ENCODE measurements around the gene MIS12. TPM values are rescaled to one million over a fixed set of nuclear protein-coding genes. Genes with fewer than 3 reads are reported as not detected.

The MIS12 gene
- total RNA-seq, 1 experiment from 2014 or later: 18.7 TPM

DNA sequence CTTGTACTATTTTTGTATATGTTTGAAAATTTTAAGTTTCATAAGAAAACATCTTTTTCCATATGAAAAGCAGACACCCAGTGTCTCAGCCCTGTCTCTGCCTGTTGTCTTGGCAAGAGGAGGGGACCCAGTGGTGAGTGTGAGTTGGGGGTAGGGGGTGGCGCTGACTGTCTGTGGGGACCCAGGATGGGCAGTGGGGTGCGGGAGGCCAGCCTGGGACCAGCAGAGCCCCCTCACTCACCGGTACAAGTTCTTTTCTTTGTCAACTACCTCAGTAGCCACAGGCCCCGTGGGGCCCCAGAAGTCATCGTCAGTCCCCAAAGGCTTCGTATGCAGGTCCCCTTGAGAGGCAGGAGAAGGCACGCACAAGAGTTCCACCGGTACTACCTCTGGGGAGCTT is 46.2 kb downstream of the MIS12 start:
- DNase-seq (ENCODE audit: low read depth): no peak

DNA sequence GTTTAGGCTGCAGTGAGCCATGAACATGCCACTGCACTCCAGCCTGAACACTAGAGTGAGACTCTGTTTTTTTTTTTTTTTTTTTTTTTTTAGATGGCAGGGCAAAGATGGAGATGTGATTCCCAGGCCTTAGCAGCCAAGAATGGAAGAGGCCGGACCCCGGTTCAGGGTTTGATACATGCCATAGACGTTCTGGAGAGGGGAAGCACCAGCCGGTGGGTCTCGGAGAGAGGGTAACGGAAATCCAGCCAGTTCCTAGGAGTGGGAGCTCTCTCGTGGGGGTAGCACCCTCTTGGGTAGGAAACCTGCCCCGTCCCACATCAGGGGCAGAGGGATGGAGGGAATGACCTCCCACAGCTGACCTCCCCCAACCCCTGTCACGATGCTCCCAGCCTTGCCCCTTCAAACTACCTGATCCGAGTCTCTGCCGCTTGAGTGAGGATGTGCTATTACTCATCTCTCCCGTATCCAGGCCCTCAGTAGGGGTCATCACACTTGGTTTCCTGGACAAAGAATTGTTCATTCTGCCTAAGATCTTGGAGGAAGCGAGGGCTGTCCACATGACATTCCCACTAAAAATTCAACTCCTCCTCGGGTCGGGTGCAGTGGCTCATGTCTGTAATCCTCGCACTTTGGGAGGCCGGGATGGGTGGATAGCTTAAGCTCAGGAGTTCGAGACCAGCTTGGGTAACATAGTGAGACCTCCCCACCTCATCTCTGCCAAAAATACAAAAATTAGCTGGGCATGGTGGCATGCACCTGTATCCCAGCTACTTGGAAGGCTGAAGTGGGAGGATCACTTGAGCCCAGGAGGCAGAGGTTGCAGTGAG is 47.3 kb downstream of the MIS12 start:
- DNase-seq (ENCODE audit: low read depth): peak; percentile 54

DNA sequence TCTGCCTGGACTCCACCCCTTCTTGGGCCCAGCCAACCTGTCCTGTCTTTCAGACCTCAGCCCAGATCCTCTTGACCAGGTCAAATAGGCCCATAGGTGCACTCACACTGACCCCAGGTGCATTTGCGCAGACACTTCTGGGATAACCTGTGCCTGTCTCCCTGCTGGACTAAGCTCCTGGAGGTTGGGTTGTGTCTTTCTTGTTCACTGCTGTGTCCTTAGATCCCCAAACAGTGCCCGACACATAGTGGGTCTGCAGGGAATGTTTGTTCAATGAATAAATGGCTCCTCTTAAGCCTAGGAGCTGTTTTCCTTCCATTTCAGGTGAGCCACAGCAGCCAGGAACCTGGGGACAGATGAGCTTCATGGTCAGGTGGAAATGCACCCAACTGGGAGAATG is 49.1 kb downstream of the MIS12 start:
- DNase-seq (ENCODE audit: low read depth): no peak

GRCh38 chr17:5536866-5537650 is 50.7 kb downstream of the MIS12 start:
- DNase-seq (ENCODE audit: low read depth): peak; percentile 21

- DNase-seq (ENCODE audit: low read depth): no peak
Observed at GRCh38 chr17:5539286-5539685, 52.9 kb downstream of the MIS12 start.

- no peak for DNase-seq (ENCODE audit: low read depth)
Observed at GRCh38 chr17:5540321-5540720, 54.0 kb downstream of the MIS12 start.

Other genes starting within 250 kb of the MIS12 start
- 35.4 and 36.7 TPM in 2 replicates for gene RABEP1, start 204.3 kb upstream of the MIS12 start, total RNA-seq (2014; rRNA removed; shearing (Covaris generic))
- gene NUP88, start 66.9 kb upstream of the MIS12 start, total RNA-seq (2014; rRNA removed; shearing (Covaris generic)): 163 and 219 TPM in 2 replicates
- 45.8 and 68.7 TPM in 2 replicates for gene RPAIN, start 66.4 kb upstream of the MIS12 start, total RNA-seq (2014; rRNA removed; shearing (Covaris generic))
- gene C1QBP, start 47.4 kb upstream of the MIS12 start, total RNA-seq (2014; rRNA removed; shearing (Covaris generic)): 661 and 738 TPM in 2 replicates
- 13.4 and 26.3 TPM in 2 replicates for gene DHX33, start 17.6 kb upstream of the MIS12 start, total RNA-seq (2014; rRNA removed; shearing (Covaris generic))
- 47.4 and 64.4 TPM in 2 replicates for gene DERL2, start 388 bp upstream of the MIS12 start, total RNA-seq (2014; rRNA removed; shearing (Covaris generic))
- gene NLRP1, start 97.9 kb downstream of the MIS12 start, total RNA-seq (2014; rRNA removed; shearing (Covaris generic)): 15.9 and 19.8 TPM in 2 replicates